Natural killer cell (primary cell): ENCODE measurements around the gene MCIDAS. TPM values are rescaled to one million over a fixed set of nuclear protein-coding genes. Genes with fewer than 3 reads are reported as not detected.
A peak's percentile ranks its signal among the peaks of the same experiment; 100 is the strongest.

ENCODE experiments used
- ATAC-seq, 3 donors: fragments of 150-1000 bp in 2 of 3; fragments of 200-7000 bp in 1 of 3; cut with Tn5 transposase; 1 replicate in 1 of 3; 2 replicates in 2 of 3; pipeline ENCODE4 v1.10.0; 2021; ENCODE audit warnings: mild to moderate bottlenecking in 2 of 3, moderate library complexity in 2 of 3
- DNase-seq, 2 donors: peaks; one replicate each; pipeline versions ENCODE4 v3.0.0 to v3.0.0-alpha.2; 2013 to 2021; ENCODE audit warnings: mixed read lengths in 1 of 2
- H3K27ac ChIP-seq: one replicate; pipeline ENCODE4 v1.5.1; 2013; ENCODE audit warnings: mild to moderate bottlenecking, low read length
- H3K27me3 ChIP-seq: one replicate; pipeline ENCODE4 v1.6.1; 2013; ENCODE audit warnings: low read length; ENCODE audit not compliant: control insufficient read depth, insufficient read depth
- H3K36me3 ChIP-seq: one replicate; pipeline ENCODE4 v1.6.1; 2013; ENCODE audit warnings: low read length; ENCODE audit not compliant: control insufficient read depth, insufficient read depth
- H3K4me1 ChIP-seq: one replicate; pipeline ENCODE4 v1.6.1; 2013; ENCODE audit warnings: low read length; ENCODE audit not compliant: control insufficient read depth, insufficient read depth
- H3K4me3 ChIP-seq: one replicate; pipeline ENCODE4 v1.5.1; 2013; ENCODE audit warnings: low read length
- H3K9me3 ChIP-seq: one replicate; pipeline ENCODE4 v1.6.1; 2013; ENCODE audit warnings: low read length; ENCODE audit not compliant: control insufficient read depth, insufficient read depth
- H3K27ac Mint-ChIP-seq, 2 donors: one replicate each; pipeline ENCODE4 v1.8.0; 2022; ENCODE audit warnings: mild to moderate bottlenecking in 2 of 2, mixed read lengths in 2 of 2, moderate library complexity in 1 of 2
- H3K27me3 Mint-ChIP-seq, 2 donors: one replicate each; pipeline ENCODE4 v1.8.0; 2022; ENCODE audit warnings: low read depth in 2 of 2, mixed read lengths in 2 of 2
- H3K36me3 Mint-ChIP-seq: one replicate; pipeline ENCODE4 v1.8.0; 2022; ENCODE audit warnings: mixed read lengths
- H3K4me1 Mint-ChIP-seq, 2 donors: one replicate each; pipeline ENCODE4 v1.8.0; 2022; ENCODE audit warnings: mixed read lengths in 2 of 2
- H3K4me3 Mint-ChIP-seq: one replicate; pipeline ENCODE4 v1.8.0; 2022; ENCODE audit warnings: mild to moderate bottlenecking, moderate library complexity, mixed read lengths
- H3K9me3 Mint-ChIP-seq, 2 donors: one replicate each; pipeline ENCODE4 v1.8.0; 2022; ENCODE audit warnings: mixed read lengths in 2 of 2
- CTCF ChIP-seq: fragments of 200-600 bp; IDR thresholded peaks from one replicate; pipeline ENCODE4 v1.8.0; 2022; ENCODE audit warnings: antibody characterized with exemption
- WGBS: methylation state at CpG from one replicate; pipeline ENCODE4 v1.1.7; 2013; ENCODE audit warnings: missing lambda C conversion rate; ENCODE audit not compliant: insufficient coverage; 5-methylcytosine and 5-hydroxymethylcytosine counted together
- intact Hi-C: fragments of 100-400 bp; cut with micrococcal nuclease; formaldehyde crosslinking; loops from one replicate; pipeline ENCODE4 v1.14.2; 2022
- total RNA-seq, 4 donors: library from RNA; stranded (reverse); fragments of 120-200 nt in 1 of 4; gene quantifications; one replicate each; pipeline versions ENCODE4 v1.2.3 to v1.2.4, GENCODE V29; 2013 to 2022

Gene MCIDAS
- total RNA-seq, 3 donors from 2014 or later (not counting 1 experiment from before 2014, with no cell fraction given), result not detected

DNA sequence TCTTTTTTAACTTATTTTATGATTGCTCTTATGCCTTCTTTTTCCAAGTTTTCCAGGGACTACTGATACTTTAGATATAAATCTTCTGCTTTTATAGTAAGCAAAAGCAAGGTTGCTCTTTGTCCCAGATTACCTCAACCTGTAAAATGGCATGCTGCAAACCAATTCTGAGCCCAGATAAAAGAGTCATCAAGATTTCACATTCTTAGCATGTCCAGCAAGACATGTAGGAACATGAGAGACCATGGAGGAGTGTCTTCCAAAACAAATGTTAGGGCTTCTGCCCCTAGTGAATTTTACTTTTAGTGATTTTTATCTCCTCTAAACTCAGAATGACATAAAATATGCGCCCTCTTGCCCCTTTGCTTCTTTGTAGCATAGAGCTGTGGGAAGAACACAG lies 47.1 kb downstream of the MCIDAS start:
- H3K4me1 ChIP-seq, result peaks cover 12% of the 10 kb centered on the region
- H3K4me3 ChIP-seq, result no peak overlapping the region
- H3K27me3 ChIP-seq, result peaks cover 56% of the 10 kb centered on the region
- Mint-ChIP-seq H3K36me3 (no peaks in the 10 kb centered on the region), H3K9me3 (no peaks in the 10 kb centered on the region), H3K4me1 (peaks cover 9 to 16% of the 10 kb centered on the region in 2 donors), H3K27me3 (peaks cover 54 to 80% of the 10 kb centered on the region in 2 donors), H3K27ac (no peak overlapping the region), H3K4me3 (no peak overlapping the region)
- no peaks in the 10 kb centered on the region for H3K36me3 ChIP-seq
- WGBS, result 57% methylated on average over 1 of the region's 1 CpG
- no peak for ATAC-seq
- intact Hi-C loops, result no loop called here
- H3K27ac ChIP-seq, result no peak overlapping the region
- TF ChIP-seq CTCF, result no peak
- peaks cover 2% of the 10 kb centered on the region for H3K9me3 ChIP-seq
- no peak for DNase-seq

DNA sequence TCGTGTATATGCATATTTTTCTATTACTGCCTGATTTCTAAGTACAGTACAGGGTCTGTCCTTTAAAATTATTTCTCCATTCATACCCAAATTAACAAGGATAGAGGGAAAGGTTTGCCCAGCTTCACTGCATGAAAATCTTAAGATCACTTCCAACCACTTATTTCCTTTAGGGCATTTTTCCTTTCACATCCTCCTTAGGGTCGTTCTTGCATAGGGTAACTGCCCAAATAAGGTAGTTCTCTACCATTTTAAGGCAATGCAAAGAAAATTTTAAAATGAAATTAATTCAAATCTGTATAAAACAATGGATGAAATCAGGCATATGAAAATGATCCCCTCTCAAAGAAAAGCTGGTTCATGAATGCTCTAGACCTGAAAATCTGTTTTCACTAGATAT lies 50.0 kb downstream of the MCIDAS start:
- Histone ChIP-seq H3K4me1 (peaks cover 29% of the 10 kb centered on the region), H3K36me3 (no peaks in the 10 kb centered on the region), H3K9me3 (peaks cover 3% of the 10 kb centered on the region), H3K27ac (no peak overlapping the region), H3K4me3 (no peak overlapping the region), H3K27me3 (peaks cover 77% of the 10 kb centered on the region)
- TF ChIP-seq CTCF, result no peak
- H3K4me3 Mint-ChIP-seq, result no peak overlapping the region
- H3K36me3 Mint-ChIP-seq, result no peaks in the 10 kb centered on the region
- H3K4me1 Mint-ChIP-seq, result peaks cover 24 to 34% of the 10 kb centered on the region in 2 donors
- ATAC-seq (no peak), DNase-seq (no peak)
- H3K9me3 Mint-ChIP-seq, result no peaks in the 10 kb centered on the region
- H3K27ac Mint-ChIP-seq, result no peak overlapping the region
- intact Hi-C loops, result loop anchor here (10.0 kb wide), 2 partner anchors 358 to 862 kb away; partner anchors contain the start of genes ARL15 and PLPP1
- WGBS, result 0% methylated on average over 1 of the region's 2 CpGs
- H3K27me3 Mint-ChIP-seq, result peaks cover 61 to 74% of the 10 kb centered on the region in 2 donors

GRCh38 chr5:55176176-55176818 lies 50.8 kb downstream of the MCIDAS start:
- Mint-ChIP-seq H3K36me3 (no peaks in the 10 kb centered on the region), H3K4me3 (peak overlapping the region; percentile 65), H3K4me1 (peaks cover 26 to 36% of the 10 kb centered on the region in 2 donors), H3K27ac (no peak overlapping the region), H3K9me3 (no peaks in the 10 kb centered on the region), H3K27me3 (peaks cover 56 to 66% of the 10 kb centered on the region in 2 donors)
- Histone ChIP-seq H3K9me3 (peaks cover 3% of the 10 kb centered on the region), H3K27me3 (peaks cover 74% of the 10 kb centered on the region), H3K27ac (no peak overlapping the region), H3K4me1 (peaks cover 30% of the 10 kb centered on the region), H3K4me3 (no peak overlapping the region), H3K36me3 (no peaks in the 10 kb centered on the region)
- WGBS, result 1% methylated on average over 44 of the region's 44 CpGs
- intact Hi-C loops, result loop anchor here (10.0 kb wide), 2 partner anchors 359 to 861 kb away; partner anchors contain the start of genes ARL15 and PLPP1
- ATAC-seq (no peak), DNase-seq (peak; percentile 27 to 45)
- TF ChIP-seq CTCF, result no peak
